CD4-positive, alpha-beta T cell treated with Interleukin-17A for 4 hours (primary cell): ENCODE data around the gene GGACT.

Experiments
- DNase-seq: peaks from one replicate; pipeline ENCODE4 v3.0.0-alpha.2; 2020; ENCODE audit warnings: mixed read lengths

Gene GGACT

GRCh38 chr13:100510208-100510957 is 78.2 kb downstream of the GGACT start:
- no peak for DNase-seq

- no peak for DNase-seq
Measured at GRCh38 chr13:100508996-100509395, 79.6 kb downstream of the GGACT start.

- no peak for DNase-seq
Measured at GRCh38 chr13:100508455-100508854, 80.1 kb downstream of the GGACT start.

- peak; percentile 21 for DNase-seq
Measured at GRCh38 chr13:100506600-100507422, 81.8 kb downstream of the GGACT start.

- DNase-seq, result no peak
Measured at GRCh38 chr13:100506154-100506553, 82.4 kb downstream of the GGACT start.

GRCh38 chr13:100503622-100504021 is 85.0 kb downstream of the GGACT start:
- DNase-seq, result no peak

- no peak for DNase-seq
Measured at GRCh38 chr13:100502446-100502845, 86.1 kb downstream of the GGACT start.

- no peak for DNase-seq
Measured at GRCh38 chr13:100497389-100497788, 91.2 kb downstream of the GGACT start.

GRCh38 chr13:100495455-100495854 is 93.1 kb downstream of the GGACT start:
- DNase-seq, result no peak

- no peak for DNase-seq
Measured at GRCh38 chr13:100493418-100493817, 95.2 kb downstream of the GGACT start.

- DNase-seq, result no peak
Measured at GRCh38 chr13:100491164-100491842, 97.3 kb downstream of the GGACT start.

- no peak for DNase-seq
Measured at GRCh38 chr13:100490692-100491091, 97.9 kb downstream of the GGACT start.

- DNase-seq, result no peak
Measured at GRCh38 chr13:100485265-100485664, 103.3 kb downstream of the GGACT start.

GRCh38 chr13:100484702-100485101 is 103.9 kb downstream of the GGACT start:
- DNase-seq, result no peak

- no peak for DNase-seq
Measured at GRCh38 chr13:100483841-100484381, 104.7 kb downstream of the GGACT start.

- no peak for DNase-seq
Measured at GRCh38 chr13:100483139-100483538, 105.5 kb downstream of the GGACT start.

GRCh38 chr13:100480676-100481075 is 107.9 kb downstream of the GGACT start:
- no peak for DNase-seq
